H9 (cell line): ENCODE data around the gene PCDHGA12. TPM values are rescaled to one million over a fixed set of nuclear protein-coding genes. Genes with fewer than 3 reads are reported as not detected.
"Not testable (repeated sequence)": the region's sequence is repeated elsewhere in the genome, so short reads cannot be mapped to it uniquely, and the experiment has no call there.

Source experiments
- DNase-seq: peaks from one replicate; pipeline ENCODE4 v3.0.0-alpha.2; 2017
- H2AFZ ChIP-seq: one replicate; pipeline ENCODE4 v1.6.1; 2013; ENCODE audit warnings: mild to moderate bottlenecking, low read length, control low read depth, moderate library complexity
- H2AK5ac ChIP-seq: 2 replicates; pipeline ENCODE4 v1.6.1; 2013; ENCODE audit warnings: low read length, control low read depth, mixed read lengths; ENCODE audit not compliant: insufficient read length
- H2BK120ac ChIP-seq: one replicate; pipeline ENCODE4 v1.6.1; 2013; ENCODE audit warnings: low read depth, mild to moderate bottlenecking, low read length, control low read depth, inconsistent platforms; ENCODE audit not compliant: poor library complexity, severe bottlenecking
- H2BK12ac ChIP-seq: 2 replicates; pipeline ENCODE4 v1.6.1; 2013; ENCODE audit warnings: low read length, control low read depth, mixed read lengths, low read depth; ENCODE audit not compliant: insufficient read length
- H2BK15ac ChIP-seq: 2 replicates; pipeline ENCODE4 v1.6.1; 2013; ENCODE audit warnings: low read depth, low read length, control low read depth
- H2BK20ac ChIP-seq: one replicate; pipeline ENCODE4 v1.6.1; 2013; ENCODE audit warnings: low read depth, mild to moderate bottlenecking, low read length, control low read depth, inconsistent platforms; ENCODE audit not compliant: poor library complexity, severe bottlenecking
- H2BK5ac ChIP-seq: 2 replicates; pipeline ENCODE4 v1.6.1; 2013; ENCODE audit warnings: low read length, control low read depth, mixed read lengths; ENCODE audit not compliant: insufficient read length
- H3K14ac ChIP-seq: 2 replicates; pipeline ENCODE4 v1.6.1; 2013; ENCODE audit warnings: low read length, control low read depth; ENCODE audit not compliant: insufficient read depth
- H3K18ac ChIP-seq: 2 replicates; pipeline ENCODE4 v1.6.1; 2013; ENCODE audit warnings: low read depth, mild to moderate bottlenecking, mixed read lengths, low read length, control low read depth; ENCODE audit not compliant: insufficient read length
- H3K23ac ChIP-seq: 2 replicates; pipeline ENCODE4 v1.6.1; 2013; ENCODE audit warnings: low read length, control low read depth, mixed read lengths, low read depth; ENCODE audit not compliant: insufficient read length
- H3K23me2 ChIP-seq: 2 replicates; pipeline ENCODE4 v1.6.1; 2013; ENCODE audit warnings: low read depth, mild to moderate bottlenecking, mixed read lengths, low read length, control low read depth; ENCODE audit not compliant: insufficient read length, poor library complexity, severe bottlenecking
- H3K27ac ChIP-seq: 2 replicates; pipeline ENCODE4 v1.5.1; 2013; ENCODE audit warnings: low read length, control low read depth, mixed read lengths, low read depth; ENCODE audit not compliant: insufficient read length
- H3K27me3 ChIP-seq: 2 replicates; pipeline ENCODE4 v1.6.1; 2013; ENCODE audit warnings: low read length, control low read depth, inconsistent platforms; ENCODE audit not compliant: insufficient read depth
- H3K4ac ChIP-seq: 2 replicates; pipeline ENCODE4 v1.6.1; 2013; ENCODE audit warnings: low read depth, mild to moderate bottlenecking, control low read depth, inconsistent platforms, low read length, moderate library complexity
- H3K4me1 ChIP-seq: 2 replicates; pipeline ENCODE4 v1.6.1; 2013; ENCODE audit warnings: low read length, control low read depth, inconsistent platforms; ENCODE audit not compliant: insufficient read depth
- H3K4me2 ChIP-seq: 2 replicates; pipeline ENCODE4 v1.6.1; 2013; ENCODE audit warnings: low read length, control low read depth, mixed read lengths; ENCODE audit not compliant: insufficient read length, insufficient read depth
- H3K56ac ChIP-seq: 2 replicates; pipeline ENCODE4 v1.6.1; 2013; ENCODE audit warnings: low read depth, mild to moderate bottlenecking, mixed read lengths, low read length, control low read depth; ENCODE audit not compliant: insufficient read length
- H3K79me1 ChIP-seq: 2 replicates; pipeline ENCODE4 v1.6.1; 2013; ENCODE audit warnings: low read depth, mild to moderate bottlenecking, moderate library complexity, low read length, control low read depth, inconsistent platforms; ENCODE audit not compliant: insufficient read depth, poor library complexity, severe bottlenecking
- H3K79me2 ChIP-seq: 2 replicates; pipeline ENCODE4 v1.6.1; 2013; ENCODE audit warnings: low read length, control low read depth, inconsistent platforms; ENCODE audit not compliant: insufficient read depth
- H3K9ac ChIP-seq: 2 replicates; pipeline ENCODE4 v1.6.1; 2013; ENCODE audit warnings: low read length, control low read depth, mixed read lengths; ENCODE audit not compliant: insufficient read length; ENCODE audit errors: extremely low read depth
- H3K9me3 ChIP-seq: one replicate; pipeline ENCODE4 v1.6.1; 2013; ENCODE audit warnings: low read depth, low read length, inconsistent platforms; ENCODE audit not compliant: control insufficient read depth
- H3T11ph ChIP-seq: one replicate; pipeline ENCODE4 v1.6.1; 2013; ENCODE audit warnings: mild to moderate bottlenecking, low read length, control low read depth, inconsistent platforms
- H4K20me1 ChIP-seq: one replicate; pipeline ENCODE4 v1.6.1; 2013; ENCODE audit not compliant: control insufficient read depth, insufficient read length, insufficient read depth
- H4K5ac ChIP-seq: 2 replicates; pipeline ENCODE4 v1.6.1; 2013; ENCODE audit warnings: low read depth, mild to moderate bottlenecking, mixed read lengths, low read length, control low read depth; ENCODE audit not compliant: insufficient read length
- H4K8ac ChIP-seq: replicated peaks from 2 replicates; pipeline ENCODE4 v1.6.1; 2013; ENCODE audit warnings: low read length, control low read depth, mixed read lengths, low read depth; ENCODE audit not compliant: insufficient read length
- H4K91ac ChIP-seq: 2 replicates; pipeline ENCODE4 v1.6.1; 2013; ENCODE audit warnings: low read depth, mild to moderate bottlenecking, moderate library complexity, mixed read lengths, low read length, control low read depth; ENCODE audit not compliant: insufficient read length
- H3K27ac Mint-ChIP-seq, 3 experiments: 2 replicates in 2 of 3; 3 replicates in 1 of 3; pipeline ENCODE4 v1.8.0; 2020 to 2021; ENCODE audit warnings: mixed read lengths in 3 of 3, mild to moderate bottlenecking in 1 of 3, moderate library complexity in 1 of 3
- H3K27me3 Mint-ChIP-seq: 2 replicates; pipeline ENCODE4 v1.8.0; 2021; ENCODE audit warnings: low read depth, mild to moderate bottlenecking, moderate library complexity, mixed read lengths
- H3K36me3 Mint-ChIP-seq, 3 experiments: 2 replicates in 2 of 3; 3 replicates in 1 of 3; pipeline ENCODE4 v1.8.0; 2020 to 2021; ENCODE audit warnings: low read depth in 3 of 3, mixed read lengths in 3 of 3; ENCODE audit not compliant: insufficient read depth in 1 of 3
- H3K4me1 Mint-ChIP-seq, 2 experiments: 2 replicates each; pipeline ENCODE4 v1.8.0; 2020; ENCODE audit warnings: mixed read lengths in 2 of 2
- H3K4me3 Mint-ChIP-seq, 2 experiments: 2 replicates in 1 of 2; 3 replicates in 1 of 2; pipeline ENCODE4 v1.8.0; 2020 to 2021; ENCODE audit warnings: mild to moderate bottlenecking in 2 of 2, mixed read lengths in 2 of 2, moderate library complexity in 1 of 2
- H3K9me3 Mint-ChIP-seq, 2 experiments: 2 replicates in 1 of 2; 3 replicates in 1 of 2; pipeline ENCODE4 v1.8.0; 2020; ENCODE audit warnings: mild to moderate bottlenecking in 2 of 2, mixed read lengths in 2 of 2, moderate library complexity in 1 of 2
- CTCF ChIP-seq: fragments of 200-600 bp; sonication (generic); conservative IDR thresholded peaks from 3 replicates; pipeline ENCODE4 v1.8.0; 2021; ENCODE audit warnings: antibody characterized with exemption, mild to moderate bottlenecking
- WGBS: extraction: QIAGEN DNeasy Blood & Tissue Kit; methylation state at CpG from one replicate; pipeline ENCODE4 v1.1.7; 2013; ENCODE audit warnings: missing lambda C conversion rate, low lambda C conversion rate, mixed read lengths; ENCODE audit not compliant: insufficient read length; ENCODE audit errors: extremely low coverage; 5-methylcytosine and 5-hydroxymethylcytosine counted together
- total RNA-seq: library from RNA; stranded (reverse); gene quantifications from 2 replicates; pipeline ENCODE4 v1.2.1, GENCODE V29; 2021

The PCDHGA12 gene
- total RNA-seq, 1 experiment from 2014 or later, result 1.3 TPM

DNA sequence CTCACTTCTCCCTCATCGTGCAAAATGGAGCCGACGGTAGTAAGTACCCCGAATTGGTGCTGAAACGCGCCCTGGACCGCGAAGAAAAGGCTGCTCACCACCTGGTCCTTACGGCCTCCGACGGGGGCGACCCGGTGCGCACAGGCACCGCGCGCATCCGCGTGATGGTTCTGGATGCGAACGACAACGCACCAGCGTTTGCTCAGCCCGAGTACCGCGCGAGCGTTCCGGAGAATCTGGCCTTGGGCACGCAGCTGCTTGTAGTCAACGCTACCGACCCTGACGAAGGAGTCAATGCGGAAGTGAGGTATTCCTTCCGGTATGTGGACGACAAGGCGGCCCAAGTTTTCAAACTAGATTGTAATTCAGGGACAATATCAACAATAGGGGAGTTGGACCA, 979 bp downstream of the PCDHGA12 start:
- Mint-ChIP-seq H3K27me3 (peaks cover 3% of the 10 kb centered on the region), H3K27ac (no peak overlapping the region), H3K4me1 (no peaks in the 10 kb centered on the region), H3K4me3 (no peak overlapping the region), H3K9me3 (peaks cover 64 to 72% of the 10 kb centered on the region in 2 experiments), H3K36me3 (peaks cover 54 to 76% (median 57%) of the 10 kb centered on the region in 3 experiments)
- Histone ChIP-seq H4K20me1 (no peaks in the 10 kb centered on the region), H3T11ph (no peak overlapping the region), H3K18ac (no peak overlapping the region), H4K5ac (no peak overlapping the region), H3K23me2 (no peaks in the 10 kb centered on the region), H3K27me3 (no peaks in the 10 kb centered on the region), H3K4me1 (no peaks in the 10 kb centered on the region), H3K9me3 (peaks cover 23% of the 10 kb centered on the region), H2BK12ac (no peak overlapping the region), H2BK5ac (no peak overlapping the region), H3K23ac (no peak overlapping the region), H3K27ac (no peak overlapping the region), H3K56ac (no peak overlapping the region), H2AK5ac (no peak overlapping the region), H3K4me2 (no peak overlapping the region), H4K8ac (no peak overlapping the region), H3K79me1 (no peaks in the 10 kb centered on the region), H3K4ac (no peak overlapping the region), H2BK20ac (no peak overlapping the region), H2BK120ac (no peak overlapping the region), H3K79me2 (no peaks in the 10 kb centered on the region), H3K9ac (no peak overlapping the region), H2AFZ (no peak overlapping the region), H4K91ac (no peak overlapping the region), H3K14ac (no peak overlapping the region), H2BK15ac (no peak overlapping the region)
- no peak for DNase-seq
- WGBS, result no CpG with 5 or more reads among the region's 37 CpGs
- TF ChIP-seq CTCF, result no peak

GRCh38 chr5:141432308-141432707, 2.0 kb downstream of the PCDHGA12 start:
- H3K27ac ChIP-seq, H3K27ac Mint-ChIP-seq, H2BK12ac ChIP-seq, H3K4me1 ChIP-seq, H3K4ac ChIP-seq, DNase-seq, H3K9ac ChIP-seq, H3K56ac ChIP-seq, H4K5ac ChIP-seq, H3K27me3 ChIP-seq, H3K4me1 Mint-ChIP-seq, H4K91ac ChIP-seq, H3K23me2 ChIP-seq, H3K18ac ChIP-seq, H2AFZ ChIP-seq, H3K79me1 ChIP-seq, H3T11ph ChIP-seq, H2BK15ac ChIP-seq, H3K79me2 ChIP-seq, H3K27me3 Mint-ChIP-seq, H4K20me1 ChIP-seq, H3K4me2 ChIP-seq, H2BK120ac ChIP-seq, H3K14ac ChIP-seq, H2BK20ac ChIP-seq, H2AK5ac ChIP-seq, H3K4me3 Mint-ChIP-seq, H3K23ac ChIP-seq, H2BK5ac ChIP-seq, H4K8ac ChIP-seq: not testable (repeated sequence)
- Mint-ChIP-seq H3K9me3 (peaks cover 54 to 61% of the 10 kb centered on the region in 2 experiments), H3K36me3 (peaks cover 46 to 65% (median 47%) of the 10 kb centered on the region in 3 experiments)
- WGBS, result no CpG with 5 or more reads among the region's 38 CpGs
- peaks cover 17% of the 10 kb centered on the region for H3K9me3 ChIP-seq
